A204.1 (cell line): ENCODE measurements around the gene CNKSR1.
"Not testable (repeated sequence)": the region's sequence is repeated elsewhere in the genome, so short reads cannot be mapped to it uniquely, and the experiment has no call there.

Source experiments
- FAIRE-seq: peaks from 2 replicates; lab custom pipeline; 2012; peaks lifted over from hg19 to GRCh38; lab: Jason Lieb, UNC

The CNKSR1 gene

DNA sequence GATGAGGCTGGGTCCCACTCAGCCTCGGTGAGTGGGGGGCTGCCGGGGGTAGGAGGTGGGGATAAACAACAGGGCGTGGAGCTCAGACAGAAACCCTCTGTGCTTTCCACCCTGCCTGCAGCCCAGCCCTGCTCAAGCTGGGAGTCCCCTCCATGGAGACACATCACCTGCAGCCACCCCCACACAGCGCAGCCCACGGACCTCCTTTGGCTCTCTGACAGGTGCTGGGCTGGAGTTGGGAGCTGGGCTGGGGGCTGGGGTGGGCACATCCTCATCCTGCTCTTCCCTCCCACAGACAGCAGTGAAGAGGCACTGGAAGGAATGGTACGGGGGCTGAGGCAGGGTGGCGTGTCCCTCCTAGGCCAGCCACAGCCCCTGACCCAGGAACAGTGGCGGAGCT lies 11.2 kb downstream of the CNKSR1 start:
- no peak for FAIRE-seq

DNA sequence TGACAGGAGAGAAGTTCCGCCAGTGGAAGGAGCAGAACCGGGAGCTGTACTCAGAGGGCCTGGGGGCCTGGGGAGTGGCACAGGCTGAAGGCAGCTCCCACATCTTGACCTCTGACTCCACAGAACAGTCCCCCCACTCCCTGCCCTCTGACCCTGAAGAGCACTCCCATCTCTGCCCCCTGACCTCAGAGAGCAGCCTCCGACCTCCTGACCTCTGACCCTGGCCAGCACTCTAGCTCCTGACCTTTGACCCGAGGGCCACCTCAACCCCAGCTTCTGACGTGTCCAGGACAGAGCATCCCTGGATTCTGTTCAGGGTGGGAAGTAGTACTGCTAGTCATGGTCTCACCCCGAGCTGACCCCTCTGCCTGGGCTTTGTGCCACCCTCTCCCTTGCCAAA lies 12.0 kb downstream of the CNKSR1 start:
- FAIRE-seq: no peak

DNA sequence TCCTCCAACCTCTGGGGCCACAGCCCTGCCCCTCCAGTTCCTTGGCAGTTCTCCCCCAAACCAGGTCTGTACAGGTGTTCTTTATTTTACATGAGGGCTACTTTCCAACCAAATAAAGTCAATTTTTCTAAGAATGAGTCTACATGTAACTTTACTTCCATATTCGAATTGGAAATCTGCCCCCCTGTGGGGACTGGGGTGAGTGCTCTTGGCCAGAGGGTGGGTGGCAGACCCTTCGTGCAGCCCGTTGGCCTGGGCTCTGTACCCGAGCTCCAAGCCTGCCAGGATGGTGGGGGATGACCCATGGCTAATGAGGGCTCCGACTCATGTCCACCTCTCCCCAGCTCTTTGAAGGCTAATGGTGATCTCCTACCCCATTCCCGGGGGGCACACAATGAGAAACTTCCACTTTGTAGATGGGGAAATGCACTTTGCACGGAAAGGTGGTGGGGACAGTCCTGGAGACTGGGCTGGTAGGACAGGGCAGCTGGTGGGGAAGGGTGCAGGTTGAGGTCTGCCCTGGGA lies 12.5 kb downstream of the CNKSR1 start:
- FAIRE-seq: no peak

DNA sequence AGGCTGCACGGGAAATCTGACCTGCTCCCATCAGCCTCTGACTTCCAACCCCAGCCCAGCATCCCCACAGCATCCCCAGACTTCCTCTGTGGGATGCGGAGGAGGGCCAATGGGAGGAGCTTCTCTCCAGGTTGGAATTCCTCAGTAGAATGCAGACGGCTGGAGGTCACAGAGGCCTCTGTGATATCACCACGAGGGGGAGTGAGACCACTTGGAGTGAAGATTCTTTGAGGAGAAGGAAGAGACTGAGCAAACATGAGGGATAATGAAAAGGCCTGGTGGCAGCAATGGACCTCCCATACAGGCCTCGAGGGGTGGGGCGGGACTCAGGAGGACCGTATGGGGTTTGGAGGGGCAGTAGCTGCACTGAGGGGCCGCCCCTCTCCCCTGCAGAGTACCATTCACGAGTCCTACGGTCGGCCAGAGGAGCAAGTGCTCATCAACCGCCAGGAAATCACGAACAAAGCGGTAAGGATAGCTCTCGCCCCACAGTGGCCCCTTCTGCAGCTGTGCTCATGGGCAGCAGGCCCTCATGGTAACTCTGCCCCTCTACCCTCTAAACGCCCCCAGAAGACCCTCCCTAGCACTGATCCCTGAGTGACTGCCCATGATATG lies 13.2 kb downstream of the CNKSR1 start, which contains the start of gene CATSPER4:
TSS of gene CATSPER4 (plus strand) at position 230 of the 615 bp plus-strand sequence. CDS start at position 256, 26 bp downstream.
- no peak for FAIRE-seq

DNA sequence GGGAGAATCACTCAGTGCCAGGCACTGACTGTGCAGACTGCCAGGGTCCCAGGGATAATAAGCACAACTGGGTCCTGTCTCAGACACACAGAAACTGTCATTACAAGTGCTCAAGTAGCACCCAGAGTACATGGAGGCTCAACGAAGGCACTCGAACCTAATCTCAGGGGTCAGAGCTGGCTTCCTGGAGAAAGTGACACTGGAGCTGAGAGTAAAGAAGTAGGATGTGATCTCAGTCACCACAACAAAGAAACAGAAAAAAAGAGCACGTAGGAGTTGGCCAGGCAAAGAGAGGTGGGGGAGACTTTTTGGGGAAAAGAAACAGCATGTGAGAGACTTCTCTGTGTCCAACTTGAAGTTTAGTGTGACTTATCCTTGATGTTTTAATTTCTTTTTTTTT lies 14.4 kb downstream of the CNKSR1 start:
- FAIRE-seq: no peak

DNA sequence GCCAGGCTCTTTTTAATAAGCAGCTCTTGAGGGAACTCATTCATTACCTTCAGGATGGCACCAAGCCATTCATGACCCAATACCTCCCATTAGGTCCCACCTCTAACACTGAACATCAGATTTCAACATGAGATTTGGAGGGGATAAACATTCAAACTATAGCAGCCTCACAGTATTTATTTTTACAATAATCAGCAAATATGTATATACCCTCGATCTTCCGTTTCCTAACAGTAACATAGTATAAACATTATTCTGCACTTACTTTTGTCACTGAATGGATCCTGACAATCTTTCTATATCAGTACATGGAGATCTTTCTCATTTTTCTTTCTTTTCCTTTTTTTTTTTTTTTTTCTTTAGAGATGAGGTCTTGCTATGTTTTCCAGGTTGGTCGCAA lies 18.5 kb downstream of the CNKSR1 start:
- no peak for FAIRE-seq

DNA sequence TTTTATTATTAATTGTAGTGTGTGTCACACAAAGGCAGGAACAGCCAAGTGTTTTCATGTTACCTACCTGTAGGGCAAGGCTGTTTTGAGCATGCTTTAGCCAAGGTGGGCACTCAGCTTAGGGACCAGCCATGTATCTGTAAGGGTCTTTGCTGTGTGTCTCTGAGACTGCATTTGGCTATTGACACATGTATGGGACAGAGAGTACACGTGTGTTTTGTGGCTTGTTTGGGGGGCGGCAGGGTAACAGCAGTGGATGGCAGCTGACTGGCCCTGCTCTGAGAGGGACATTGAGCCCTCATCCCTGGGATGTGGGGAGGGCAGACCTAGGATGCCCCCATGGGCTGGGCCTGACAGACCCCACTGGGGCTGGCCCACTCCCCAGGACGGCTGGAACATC lies 20.0 kb downstream of the CNKSR1 start:
- no peak for FAIRE-seq

DNA sequence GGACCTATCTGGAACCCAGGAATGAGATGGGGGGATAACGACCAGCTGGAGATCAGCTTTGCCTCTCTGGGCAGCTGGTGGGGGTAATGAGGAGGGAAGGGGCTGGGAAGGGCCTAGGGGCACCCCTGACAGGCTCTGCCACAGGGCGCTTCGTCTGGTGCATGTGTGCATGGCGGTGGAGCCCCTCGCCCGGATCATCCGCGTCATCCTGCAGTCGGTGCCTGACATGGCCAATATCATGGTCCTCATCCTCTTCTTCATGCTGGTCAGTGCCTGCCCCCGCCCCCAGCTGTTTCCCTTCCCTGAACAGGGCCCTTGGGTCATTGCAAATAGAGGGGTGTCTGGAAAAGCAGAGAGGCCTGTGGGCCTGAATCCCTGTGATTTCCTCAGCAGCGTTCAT lies 20.5 kb downstream of the CNKSR1 start:
- FAIRE-seq: no peak

DNA sequence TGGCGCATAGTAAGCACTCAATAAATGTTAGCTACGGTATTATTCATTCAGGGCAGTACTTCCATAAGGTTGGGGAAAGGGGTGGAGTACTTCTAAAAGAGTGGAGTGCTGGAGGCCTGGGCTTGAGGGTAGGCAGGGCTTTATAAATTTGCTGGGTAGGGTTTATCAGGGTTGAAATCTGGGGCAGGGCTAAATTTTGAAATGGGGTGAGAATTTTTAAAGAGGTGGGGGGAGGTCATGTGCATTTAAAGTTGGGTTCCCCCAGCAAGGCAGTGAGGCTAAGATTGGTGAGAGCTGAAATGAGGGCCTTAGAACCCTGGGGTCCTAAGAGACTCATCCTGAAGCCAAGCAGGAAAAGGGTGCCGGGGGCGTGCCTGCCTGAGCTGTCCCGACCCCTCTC lies 23.1 kb downstream of the CNKSR1 start:
- no peak for FAIRE-seq

DNA sequence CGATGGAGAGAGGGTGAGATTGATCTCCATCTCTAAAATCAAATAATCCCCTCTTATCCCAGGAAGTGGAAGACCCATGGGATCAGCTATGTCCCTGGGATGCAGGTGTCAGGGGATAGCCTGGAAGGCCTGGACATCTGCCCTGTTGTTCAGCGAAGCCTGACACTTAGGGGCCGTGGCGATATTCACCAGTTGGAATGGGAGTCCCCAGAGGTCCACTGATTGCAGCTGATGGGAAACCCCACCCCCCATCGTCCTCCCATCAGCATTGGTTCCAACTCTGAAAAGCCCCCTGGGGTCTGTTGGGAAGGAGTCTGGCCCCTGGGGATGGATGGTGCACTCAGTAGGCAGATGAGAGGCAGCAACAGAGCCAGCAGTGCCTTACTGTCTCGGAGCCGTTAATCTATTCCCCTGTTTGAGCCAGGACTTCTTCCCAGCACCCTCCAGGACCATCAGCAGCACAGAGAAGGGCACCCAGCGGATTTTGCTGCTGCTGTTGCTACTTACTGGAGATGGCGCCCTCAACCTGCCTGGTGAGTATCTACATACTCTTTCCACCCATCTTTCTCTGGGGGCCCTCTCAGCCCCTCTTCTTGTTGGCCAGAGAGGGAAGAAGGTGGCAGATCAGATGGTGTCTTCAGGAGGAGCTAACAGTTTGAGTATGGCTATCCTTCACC lies 26.5 kb downstream of the CNKSR1 start:
- FAIRE-seq: no peak

DNA sequence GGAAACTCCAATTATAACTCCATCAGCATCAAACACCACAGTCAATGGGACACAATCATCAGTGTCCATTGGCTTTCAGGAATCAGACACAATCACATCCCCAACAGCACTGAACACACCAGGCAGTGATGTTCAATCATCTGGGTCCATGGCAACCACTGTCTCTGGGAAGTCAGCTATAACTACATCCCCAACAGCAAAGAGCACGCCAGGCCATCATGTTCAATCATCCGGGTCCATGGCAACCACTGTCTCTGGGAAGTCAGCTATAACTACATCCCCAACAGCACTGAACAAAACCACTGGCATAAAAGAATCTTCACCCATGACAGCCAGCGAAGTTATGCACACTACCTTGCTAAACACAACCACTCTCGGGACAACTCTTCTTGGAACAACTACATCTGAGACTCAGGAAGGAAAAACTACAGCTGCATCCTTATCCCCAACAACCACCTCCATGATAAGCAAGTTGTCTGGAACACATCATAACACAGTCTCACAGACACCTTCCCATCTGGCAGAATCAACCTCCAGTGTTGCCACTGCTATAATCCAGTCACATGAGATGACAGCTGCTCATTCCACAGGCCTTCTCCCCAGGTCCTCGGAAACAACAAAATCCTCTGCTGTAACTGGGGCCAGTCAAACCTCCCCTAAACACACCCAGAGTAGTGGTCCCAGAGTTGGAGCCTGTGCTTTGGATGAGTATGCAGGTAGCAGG lies 33.0 kb downstream of the CNKSR1 start:
- no peak for FAIRE-seq

DNA sequence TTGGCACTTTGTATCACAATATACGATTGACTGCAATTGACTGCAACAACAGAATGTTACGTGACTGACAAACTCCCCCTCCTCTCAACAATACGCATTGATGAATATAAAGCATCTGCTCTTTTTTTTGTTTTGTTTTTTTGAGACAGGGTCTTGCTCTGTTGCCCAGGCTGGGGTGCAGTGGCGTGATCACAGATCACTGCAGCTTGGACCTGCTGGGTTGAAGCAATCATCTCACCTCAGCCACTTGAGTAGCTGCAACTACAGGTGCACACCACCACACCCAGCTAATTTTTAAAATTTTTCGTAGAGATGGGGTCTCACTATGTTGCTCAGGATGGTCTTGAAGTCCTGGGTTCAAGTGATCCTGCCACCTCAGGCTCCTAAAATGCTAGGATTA lies 35.4 kb downstream of the CNKSR1 start:
- no peak for FAIRE-seq

DNA sequence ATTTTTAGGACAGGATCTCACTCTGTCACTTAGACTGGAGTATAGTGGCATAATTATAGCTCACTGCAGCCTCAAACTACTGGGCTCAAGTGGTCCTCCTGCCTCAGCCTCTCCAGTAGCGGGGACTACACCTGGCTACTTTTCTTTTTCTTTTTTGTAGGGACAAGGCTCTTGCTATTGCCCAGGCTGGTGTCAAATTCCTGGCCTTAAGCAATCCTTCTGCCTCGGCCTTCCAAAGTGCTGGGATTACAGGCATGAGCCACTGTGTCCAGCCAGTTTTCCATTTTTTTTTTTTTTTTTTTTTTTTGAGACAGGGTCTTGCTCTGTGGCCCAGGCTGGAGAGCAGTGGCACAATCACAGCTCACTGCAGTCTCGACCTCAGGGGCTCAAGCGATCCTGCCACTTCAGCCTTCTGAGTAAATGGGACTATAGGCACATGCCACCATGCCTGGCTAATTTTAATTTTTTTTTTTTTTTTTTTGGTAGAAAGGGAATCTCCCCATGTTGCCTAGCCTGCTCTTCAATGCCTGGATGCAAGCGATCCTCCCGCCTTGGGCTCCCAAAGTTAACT lies 36.1 kb downstream of the CNKSR1 start:
- FAIRE-seq: no peak

DNA sequence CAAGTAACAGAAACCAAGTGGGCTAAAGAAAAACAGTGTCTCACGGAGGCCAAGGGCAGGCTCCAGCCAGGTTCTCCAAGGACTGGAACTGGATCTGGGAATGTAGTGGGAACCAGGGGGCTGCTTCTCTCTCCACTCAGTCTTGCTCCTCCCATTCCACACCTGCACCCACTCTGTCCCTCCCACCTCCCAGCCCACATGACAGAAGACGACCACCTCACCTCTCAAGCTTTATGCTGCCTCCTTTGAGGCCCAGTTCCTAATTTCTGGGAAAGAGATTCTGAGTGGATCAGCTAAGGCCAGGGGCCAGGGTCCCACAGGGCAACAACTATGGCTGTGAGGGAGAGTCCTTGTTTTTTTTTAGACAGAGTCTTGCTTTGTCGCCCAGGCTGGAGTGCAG lies 38.0 kb downstream of the CNKSR1 start:
- no peak for FAIRE-seq

DNA sequence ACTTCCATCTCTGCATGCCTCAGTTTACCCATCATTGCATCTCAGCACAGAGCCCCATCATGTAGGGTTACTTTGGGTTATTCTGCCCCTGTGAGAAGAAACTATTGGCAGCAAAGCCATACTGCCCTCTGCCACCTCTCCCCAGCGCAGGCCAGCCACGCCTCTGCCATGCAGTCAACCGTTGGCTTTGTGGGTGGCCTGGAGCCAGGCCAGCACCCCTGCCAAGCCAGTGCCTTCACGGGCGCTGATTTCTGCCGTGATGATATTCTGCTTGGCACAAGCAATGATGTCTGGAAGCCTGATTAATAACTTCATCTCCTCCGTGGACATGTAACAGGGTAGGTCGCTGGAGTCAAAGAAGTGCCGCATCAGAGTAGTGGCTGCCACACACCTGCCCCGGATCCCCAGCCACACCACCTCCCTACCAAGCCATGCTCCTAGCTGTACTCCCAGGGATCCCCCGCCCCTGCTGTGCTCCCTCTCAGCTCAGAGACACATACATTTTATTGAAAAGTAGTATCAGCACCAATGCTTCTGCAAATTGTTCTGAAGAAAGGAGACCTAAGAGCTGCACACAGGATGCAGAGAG lies 41.7 kb downstream of the CNKSR1 start:
- FAIRE-seq: no peak

DNA sequence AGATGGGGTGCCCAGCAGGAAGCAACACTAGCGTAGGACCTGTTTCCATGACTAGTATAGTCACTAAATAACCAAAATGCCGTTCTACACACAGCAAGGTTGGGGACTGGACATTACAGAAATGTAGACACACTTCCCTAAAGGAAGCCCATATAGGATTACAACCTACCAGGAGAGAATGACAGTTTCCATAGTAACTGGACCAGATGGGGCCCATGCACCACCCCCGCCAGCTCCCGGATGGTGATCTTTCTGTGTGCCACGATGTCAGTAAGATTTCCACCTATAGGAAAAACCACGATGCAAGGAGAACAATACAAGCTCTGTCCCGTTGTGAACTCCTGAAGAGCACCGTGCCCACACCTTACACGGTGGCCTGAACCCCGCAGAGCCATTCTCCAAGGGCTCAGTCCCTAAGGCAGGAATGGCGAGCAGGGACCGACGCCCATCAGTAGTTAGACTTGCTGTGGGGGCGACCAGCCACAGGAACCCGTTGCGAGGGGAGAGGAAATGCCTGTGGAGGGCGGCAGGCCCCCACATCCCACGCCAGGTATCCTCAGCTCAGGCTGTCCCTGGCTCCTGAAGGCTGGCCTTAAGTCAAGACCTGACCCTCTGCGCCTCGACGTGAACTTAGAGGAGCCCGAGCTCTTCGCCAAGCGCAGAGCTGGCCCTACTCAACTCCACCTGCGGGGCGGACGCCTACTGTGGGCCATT lies 43.1 kb downstream of the CNKSR1 start:
- FAIRE-seq: no peak

DNA sequence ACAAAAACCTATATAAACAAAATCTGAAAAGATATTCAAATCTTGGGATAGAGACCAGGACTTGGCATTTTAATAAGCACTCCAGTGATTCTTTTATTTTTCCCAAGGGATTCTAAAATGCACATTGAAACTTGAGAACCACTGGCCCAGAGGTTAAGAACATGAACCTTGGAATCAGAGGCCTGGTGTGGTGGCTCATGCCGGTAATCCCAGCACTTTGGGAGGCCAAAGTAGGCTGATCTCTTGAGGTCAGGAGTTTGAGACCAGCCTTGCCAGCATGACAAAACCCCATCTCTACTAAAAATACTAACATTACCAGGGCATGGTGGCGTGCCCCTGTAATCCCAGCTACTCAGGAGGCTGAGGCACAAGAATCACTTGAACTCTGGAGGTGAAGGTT lies 43.8 kb downstream of the CNKSR1 start:
- FAIRE-seq: no peak

DNA sequence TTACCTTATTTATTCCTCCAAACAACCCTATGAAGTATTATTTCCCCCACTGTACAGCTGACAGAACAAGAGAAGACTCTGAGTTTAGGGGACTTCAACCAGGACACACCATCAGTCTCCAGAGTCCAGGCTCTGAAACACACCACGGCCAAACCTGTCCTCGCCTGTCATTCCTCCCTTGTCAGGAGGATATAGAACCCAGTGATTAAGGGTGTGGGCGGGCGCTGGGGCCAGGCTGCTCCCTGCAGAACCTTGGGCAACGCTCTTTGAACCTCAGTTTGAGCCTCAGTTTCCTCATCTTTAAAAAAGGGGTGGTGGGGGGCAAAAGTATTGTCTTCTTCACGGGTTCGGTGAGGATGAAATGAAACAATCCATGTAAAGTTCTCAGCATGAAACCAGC lies 47.3 kb downstream of the CNKSR1 start:
- no peak for FAIRE-seq

DNA sequence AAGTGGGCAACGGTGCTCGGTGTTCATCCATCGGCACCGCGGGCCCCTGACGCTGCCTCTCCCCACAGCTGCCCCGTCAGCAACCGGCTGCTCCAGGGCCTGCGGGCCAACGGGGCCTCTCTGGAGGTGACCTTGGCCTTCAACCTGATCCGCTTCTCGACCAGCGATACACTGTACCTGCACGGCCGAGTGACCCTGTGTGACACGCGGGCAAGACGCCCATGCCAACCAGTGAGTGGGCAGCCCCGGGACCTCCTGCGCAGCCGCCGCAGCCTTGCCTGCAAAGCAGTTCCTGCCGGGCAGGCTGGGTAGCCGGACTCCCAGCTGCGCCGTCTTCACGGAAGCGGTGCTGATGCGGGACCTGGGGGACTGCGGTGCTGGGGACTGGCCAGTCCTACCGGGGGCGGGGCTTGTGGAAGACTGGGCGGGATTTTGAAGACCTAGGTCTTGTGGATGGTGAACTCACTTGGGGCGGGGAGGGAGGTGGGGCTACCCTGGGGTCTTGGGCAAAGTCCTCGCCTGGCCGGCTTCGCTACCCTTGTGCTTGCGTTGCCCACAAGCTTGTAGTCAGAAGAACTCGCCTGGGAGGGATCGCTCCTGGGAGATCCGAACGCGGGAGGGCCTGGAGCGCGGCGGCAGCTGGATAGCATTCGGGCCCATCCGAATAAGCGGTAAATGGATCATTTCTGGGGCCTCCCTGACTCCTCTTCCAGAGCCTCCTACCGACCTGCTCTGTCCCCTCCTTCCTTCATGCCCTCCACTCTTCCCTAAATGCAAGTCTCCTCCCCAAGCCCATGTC lies 47.9 kb downstream of the CNKSR1 start:
- FAIRE-seq: no peak

DNA sequence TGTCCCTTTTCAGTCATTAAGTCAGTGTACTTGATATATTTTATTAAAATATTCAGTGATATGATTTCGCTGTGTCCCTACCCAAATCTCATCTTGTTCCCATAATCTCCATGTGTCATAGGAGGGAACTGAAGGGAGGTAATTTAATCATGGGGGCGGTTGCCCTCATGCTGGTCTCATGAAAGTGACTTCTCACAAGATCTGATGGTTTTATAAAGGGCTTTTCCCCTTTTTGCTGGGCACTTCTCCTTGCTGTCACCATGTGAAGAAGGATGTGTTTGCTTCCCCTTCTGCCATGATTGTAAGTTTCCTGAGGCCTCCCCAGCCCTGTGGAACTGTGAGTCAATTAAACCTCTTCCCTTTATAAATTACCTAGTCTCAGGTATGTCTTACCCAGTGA lies 53.4 kb downstream of the CNKSR1 start:
- not testable (repeated sequence) for FAIRE-seq
